GM21737 (cell line): ENCODE measurements around the gene ACAN.

Source experiments
- ATAC-seq: cut with Tn5 transposase; IDR thresholded peaks from one replicate; pipeline ENCODE4 v1.9.1; 2021; ENCODE audit warnings: mild to moderate bottlenecking, moderate library complexity; ENCODE audit not compliant: unreplicated experiment

Gene ACAN

GRCh38 chr15:88876573-88876972, 73.3 kb downstream of the ACAN start:
- ATAC-seq, result no peak

DNA sequence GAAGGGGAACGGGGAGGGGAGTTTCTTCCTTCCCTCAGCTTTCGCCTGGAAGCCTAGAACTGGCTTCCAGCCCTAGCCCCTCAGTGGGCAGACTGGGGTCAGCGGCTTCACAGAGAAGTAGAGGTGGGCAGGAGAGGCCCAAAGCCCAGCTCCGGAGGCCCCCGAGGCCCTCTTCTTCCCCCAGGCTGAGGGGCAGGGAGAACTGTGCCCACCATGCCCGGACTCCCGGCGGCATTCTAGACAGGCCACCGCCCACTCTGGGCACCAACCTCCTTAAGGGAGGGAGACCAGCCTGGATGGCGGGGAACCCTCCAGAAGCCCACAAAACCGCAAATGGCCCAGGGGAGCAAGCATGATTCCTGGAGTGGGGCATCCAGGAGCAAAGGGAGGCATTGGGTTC, 74.2 kb downstream of the ACAN start:
- no peak for ATAC-seq

DNA sequence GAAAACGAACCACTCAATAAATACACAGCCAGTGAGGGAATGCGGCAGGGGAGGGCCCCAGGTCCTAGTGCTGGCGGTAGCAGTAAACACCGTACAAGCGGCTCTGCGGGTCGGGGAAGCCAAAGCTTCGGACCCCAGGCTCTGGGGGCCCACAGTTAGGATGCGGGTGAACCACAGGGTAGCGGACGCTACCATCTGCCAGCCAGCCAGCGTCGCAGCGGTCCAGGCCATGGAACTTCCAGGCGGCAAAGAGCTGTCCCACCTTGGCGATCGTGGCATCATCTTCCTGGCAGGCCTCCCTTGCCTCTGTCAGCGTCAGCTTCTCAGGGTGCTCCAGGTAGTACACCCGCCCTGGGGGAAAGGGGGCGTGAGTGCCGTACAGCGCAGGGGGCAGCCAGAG, 74.7 kb downstream of the ACAN start:
- ATAC-seq, result no peak

DNA sequence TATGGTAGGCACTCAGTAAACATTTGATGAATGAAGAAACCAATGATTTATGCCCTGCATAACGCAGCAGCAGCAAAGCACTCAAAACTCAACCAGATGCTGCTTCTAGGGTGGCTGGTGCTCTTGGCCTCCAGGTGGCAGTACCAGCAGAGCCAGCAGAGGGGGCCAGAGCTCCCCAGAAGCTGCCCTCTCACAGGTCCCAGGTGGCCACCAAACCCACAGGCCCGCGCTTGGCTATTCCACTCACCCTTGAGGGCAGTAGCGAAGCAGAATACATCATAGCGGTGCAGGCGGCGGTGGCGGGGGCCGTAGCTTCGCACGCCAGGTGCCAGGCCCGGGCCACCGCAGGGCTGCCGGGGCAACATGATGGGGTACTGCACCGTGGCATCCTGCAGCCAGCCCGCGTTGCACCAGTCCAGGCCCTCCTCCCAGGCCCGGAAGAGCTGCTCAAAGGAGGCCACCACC, 75.5 kb downstream of the ACAN start:
- no peak for ATAC-seq

- no peak for ATAC-seq
Measured at GRCh38 chr15:88880944-88881740, 77.9 kb downstream of the ACAN start.

DNA sequence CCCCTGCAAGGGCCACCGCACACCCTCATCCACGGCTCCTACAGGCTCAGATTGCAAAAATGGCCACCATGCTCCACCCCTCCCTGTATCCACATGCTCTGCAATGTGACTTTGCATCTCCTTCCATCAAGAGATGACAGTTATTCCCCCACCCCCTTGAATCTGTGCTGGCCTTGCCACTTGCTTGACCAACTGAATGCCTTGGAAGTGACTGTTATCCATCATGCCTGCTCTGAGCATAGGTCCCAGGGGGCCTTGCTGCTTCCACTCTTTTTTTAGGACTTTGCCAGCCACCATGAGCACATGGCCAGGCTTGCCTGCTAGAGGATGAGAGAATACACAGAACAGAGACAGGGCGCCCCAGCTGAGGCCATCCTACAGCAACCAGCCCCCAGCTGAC, 78.5 kb downstream of the ACAN start:
- no peak for ATAC-seq

DNA sequence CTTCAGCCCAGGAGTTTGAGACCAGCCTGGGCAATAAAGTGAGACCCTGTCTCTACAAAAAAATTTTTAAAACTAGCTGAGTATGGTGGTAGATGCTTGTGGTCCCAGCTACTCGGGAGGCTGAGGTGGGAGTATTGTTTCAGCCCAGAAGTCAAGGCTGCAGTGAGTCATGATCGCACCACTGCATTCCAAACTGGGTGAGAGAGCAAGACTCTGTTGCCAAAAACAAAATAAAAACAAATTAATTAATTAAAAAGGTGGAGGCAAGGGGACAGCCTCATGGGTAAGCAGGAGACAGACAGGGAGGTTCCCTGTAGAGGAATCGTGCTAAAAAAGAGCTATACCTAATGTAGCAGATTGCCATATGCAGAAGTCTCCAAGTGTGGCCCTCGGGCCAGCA, 79.5 kb downstream of the ACAN start:
- ATAC-seq, result no peak

DNA sequence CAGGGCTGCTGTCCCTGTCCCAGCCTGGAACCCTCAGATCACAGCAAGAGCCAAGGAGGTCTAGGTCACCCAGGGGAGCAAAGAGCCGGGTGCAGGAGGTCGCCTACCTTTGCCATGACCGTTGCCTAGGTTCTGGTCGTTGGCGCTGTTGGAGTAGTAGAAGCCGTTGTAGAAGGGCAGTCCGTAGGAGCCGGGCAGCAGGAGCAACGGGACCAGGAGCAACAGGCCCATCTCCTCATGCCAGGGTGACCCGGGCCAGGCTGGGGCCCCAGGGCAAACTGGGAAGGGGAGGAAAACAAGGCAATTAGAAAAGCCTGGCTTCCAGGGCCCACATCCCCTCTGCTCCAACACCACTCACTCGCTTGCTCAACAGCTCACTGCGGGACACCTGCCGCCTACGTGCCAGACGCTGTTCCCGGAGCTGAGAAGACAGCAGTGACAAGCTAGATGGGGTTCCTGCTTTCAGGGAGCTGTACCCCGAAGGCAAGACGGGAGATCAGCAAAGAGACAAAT, 83.9 kb downstream of the ACAN start:
- no peak for ATAC-seq

DNA sequence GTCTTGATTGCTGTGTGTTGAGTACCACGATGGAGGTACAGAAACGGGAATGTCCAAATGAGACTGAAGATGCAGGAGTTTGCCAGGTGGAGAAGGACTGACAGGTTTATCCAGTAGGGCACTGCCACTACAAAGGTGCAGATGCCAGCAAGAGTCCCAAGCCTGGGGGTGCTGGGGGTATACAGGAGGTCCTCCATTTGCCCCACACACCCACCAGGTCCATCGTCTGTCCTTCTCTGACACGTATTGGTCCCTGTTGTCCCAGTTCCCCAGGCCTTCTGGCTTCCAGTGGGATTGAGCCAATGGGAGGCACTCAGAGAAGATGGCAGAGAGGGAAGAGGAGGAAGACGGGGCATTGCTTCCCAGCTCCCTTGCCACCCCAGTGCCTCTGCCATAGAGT, 85.5 kb downstream of the ACAN start:
- no peak for ATAC-seq

DNA sequence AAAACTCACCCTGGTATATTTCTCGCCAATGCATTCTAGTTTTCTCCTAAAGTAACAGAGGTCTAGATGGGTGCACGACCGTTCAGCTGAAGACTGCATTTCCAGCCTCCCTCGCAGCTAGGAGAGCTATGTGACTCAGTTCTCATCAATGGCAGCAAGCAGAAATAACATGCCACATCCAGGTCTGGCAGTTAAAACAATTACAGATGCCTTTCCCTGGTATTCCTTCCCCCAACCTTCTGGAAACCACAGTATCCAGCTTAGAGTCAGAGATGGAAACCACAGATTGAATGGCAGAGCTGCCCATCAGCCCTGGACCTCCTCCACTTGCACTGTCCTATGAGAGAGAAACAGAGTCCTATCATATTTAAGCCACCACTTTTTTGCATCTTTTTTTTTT, 87.3 kb downstream of the ACAN start:
- no peak for ATAC-seq

- ATAC-seq, result no peak
Measured at GRCh38 chr15:88891540-88892254, 88.5 kb downstream of the ACAN start.

GRCh38 chr15:88894348-88894818, 91.1 kb downstream of the ACAN start:
- ATAC-seq, result peak; percentile 8

GRCh38 chr15:88894819-88895767, 91.9 kb downstream of the ACAN start, which contains the start of gene HAPLN3:
Gene HAPLN3 (minus strand): TSS chr15:88895544. CDS start chr15:88887298, 8,246 bp downstream.
- peak; percentile 60 for ATAC-seq

- no peak for ATAC-seq
Measured at GRCh38 chr15:88896333-88897033, 93.2 kb downstream of the ACAN start.

- no peak for ATAC-seq
Measured at GRCh38 chr15:88897142-88897455, 93.9 kb downstream of the ACAN start.

DNA sequence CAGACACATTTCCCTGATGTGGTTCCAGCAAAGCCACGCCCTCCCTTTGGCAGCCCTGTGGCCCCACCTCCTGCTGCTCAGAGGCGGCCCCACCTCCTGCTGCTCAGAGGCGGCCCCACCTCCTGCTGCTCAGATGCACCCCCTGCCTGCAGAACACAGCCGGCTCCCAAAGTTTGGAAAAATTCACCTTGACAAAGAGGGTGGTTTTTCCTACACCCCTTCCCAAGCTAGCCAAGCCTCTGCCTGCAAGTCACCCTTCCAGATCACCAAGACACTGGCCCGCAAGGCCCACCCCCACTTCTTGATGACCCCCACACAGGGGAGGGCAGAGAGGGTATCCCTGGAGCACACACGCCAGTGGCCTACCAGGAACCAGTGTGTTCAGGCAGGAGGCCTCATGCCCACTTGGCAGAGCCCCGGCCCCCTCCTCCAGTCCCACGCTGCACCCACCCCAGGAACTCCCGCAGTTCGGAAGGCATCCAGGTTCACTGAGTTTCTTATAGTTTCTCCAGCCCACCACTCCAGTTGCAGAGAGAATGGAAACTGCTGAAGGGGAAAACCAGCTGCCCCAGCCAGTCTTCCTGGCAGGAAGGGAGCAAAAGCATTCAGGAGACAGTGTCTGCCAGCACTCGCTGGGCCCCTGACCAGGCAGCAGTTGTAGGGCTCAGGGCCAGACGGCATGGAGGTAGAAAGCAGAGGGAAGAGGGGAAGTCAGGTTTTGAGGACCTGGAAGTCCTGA, 94.4 kb downstream of the ACAN start:
- ATAC-seq, result no peak

- ATAC-seq, result no peak
Measured at GRCh38 chr15:88898736-88899135, 95.5 kb downstream of the ACAN start.

- ATAC-seq, result no peak
Measured at GRCh38 chr15:88899251-88899650, 96.0 kb downstream of the ACAN start.

DNA sequence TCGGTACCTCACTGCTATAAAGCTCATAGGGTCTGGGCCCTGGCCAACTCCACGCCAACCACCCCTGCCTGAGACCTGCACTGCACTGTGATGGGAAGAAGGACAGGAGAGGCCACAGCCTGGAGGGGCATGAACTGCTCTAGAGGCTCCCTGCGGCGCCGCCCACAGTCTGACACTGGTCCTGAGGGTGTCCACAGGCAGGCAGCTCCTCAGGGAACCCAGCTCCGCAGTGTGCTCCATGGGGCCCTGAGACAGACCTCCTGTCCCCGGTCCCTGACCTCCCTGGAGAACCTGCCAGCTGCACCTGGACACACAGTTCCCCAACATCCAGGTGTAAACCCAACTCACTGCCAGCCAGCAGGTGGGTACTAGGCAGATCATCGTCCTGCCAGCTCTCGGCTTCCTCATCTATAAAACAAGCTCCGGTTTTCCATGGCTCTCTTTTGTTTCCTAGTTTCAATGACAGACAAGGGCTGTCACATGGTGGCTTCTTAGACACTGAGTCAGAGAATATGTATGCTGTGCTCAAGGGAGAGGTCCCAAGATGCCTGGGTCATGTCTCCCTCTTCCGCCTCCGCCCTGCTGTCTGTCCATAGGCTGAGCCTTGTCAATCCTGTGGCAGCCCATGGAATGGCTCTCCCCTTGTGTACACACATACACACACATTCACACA, 97.2 kb downstream of the ACAN start:
- ATAC-seq, result no peak
